NCI-H82 (cell line): Measurements from ENCODE around the gene ASZ1.

ENCODE experiments used
- DNase-seq: peaks from one replicate; lab custom pipeline; 2025; lab: John Stamatoyannopoulos, UW

Gene ASZ1

DNA sequence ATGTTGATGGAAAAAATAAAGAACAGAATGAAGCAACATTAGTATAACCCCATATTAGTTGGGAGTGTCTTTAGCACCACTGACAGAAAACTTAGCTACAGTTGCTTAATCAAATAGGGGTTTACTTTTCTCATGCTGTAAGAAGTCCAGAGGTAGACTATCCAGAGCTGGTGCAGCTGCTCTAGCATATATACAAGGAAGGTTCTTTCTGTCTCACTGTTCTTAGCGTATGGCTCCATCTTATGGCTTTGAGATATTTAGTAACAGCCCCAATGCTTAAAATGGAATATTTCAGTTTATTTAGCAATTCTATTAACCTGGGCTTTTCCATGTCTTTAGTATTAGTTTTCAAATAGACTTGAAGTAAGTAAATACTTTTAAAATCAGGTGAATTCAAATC lies 89.3 kb downstream of the ASZ1 start:
- DNase-seq, result no peak

- no peak for DNase-seq
Measured at GRCh38 chr7:117333168-117333567, 94.1 kb downstream of the ASZ1 start.

DNA sequence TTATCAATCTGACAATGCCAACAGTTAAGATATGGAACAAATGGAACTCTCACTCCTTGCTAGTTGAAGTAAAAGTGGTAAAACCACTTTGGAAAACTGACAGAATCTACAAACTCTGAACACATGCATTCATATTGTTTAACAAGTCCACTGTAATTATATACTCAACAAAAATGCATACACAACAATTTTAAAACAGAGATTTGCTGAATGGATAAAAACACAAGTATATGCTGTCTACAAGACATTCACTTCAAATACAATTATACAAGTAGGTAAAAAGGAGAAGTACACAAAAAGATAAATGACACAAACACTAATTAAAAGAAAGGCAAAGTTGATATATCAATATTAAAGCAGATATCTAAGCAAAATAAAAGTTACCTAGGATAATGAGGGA lies 95.3 kb downstream of the ASZ1 start:
- DNase-seq, result no peak

GRCh38 chr7:117325836-117326235 lies 101.5 kb downstream of the ASZ1 start:
- DNase-seq, result no peak

GRCh38 chr7:117324960-117325359 lies 102.3 kb downstream of the ASZ1 start:
- no peak for DNase-seq

GRCh38 chr7:117323851-117324711 lies 103.2 kb downstream of the ASZ1 start:
- no peak for DNase-seq

GRCh38 chr7:117323305-117323850 lies 103.9 kb downstream of the ASZ1 start:
- DNase-seq, result no peak

DNA sequence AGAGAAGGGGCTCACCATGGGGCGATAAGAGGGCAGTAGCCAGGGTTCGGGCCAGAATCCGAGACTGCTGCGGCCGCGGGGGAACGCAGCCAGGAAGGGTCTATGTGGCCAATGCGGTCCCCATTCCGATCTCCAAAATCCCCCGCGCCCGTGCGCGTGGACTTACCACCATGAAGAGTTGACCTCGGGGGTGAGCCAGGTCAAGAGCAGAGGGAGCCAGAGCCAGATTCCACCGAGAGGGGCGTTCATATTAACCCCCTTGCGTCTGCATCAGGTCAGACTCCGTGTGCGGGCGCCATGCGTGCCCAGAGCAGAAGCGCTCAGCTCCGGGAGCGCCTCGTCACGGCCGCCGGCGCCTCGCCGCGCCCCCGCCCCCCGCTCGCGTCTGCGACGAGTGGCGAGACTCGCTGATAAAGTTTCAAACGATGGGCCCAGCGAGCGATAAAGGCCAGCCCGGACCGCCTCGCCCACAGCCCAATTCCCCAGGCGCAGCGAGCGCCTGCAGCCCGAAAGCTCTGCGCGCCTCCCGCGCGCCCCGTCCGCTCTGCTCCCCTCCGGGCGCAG lies 104.5 kb downstream of the ASZ1 start, which contains the start of gene WNT2:
TSS of gene WNT2 (minus strand) at position 318 of the 564 bp plus-strand sequence. CDS start at position 249, 69 bp downstream.
- no peak for DNase-seq

- DNase-seq, result no peak
Measured at GRCh38 chr7:117320523-117320922, 106.8 kb downstream of the ASZ1 start.

DNA sequence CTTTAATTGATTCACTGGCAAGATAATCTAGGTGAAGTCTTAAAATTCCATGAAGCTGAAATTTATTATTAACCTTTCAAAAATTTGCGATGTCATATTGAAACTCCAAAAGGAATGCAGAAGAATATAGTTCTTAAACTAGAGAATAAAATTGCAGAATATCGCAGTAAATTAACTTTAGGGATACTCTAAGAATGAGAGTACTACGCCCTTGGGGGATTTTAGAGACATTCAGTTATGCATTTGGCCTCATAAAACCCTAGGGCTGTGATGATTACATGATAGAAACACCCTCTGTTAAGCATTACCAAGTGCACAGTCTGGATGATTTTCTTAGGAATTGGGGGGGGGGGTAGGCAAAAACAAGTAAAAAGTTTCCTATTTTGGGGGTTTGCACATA lies 108.1 kb downstream of the ASZ1 start:
- DNase-seq, result no peak

DNA sequence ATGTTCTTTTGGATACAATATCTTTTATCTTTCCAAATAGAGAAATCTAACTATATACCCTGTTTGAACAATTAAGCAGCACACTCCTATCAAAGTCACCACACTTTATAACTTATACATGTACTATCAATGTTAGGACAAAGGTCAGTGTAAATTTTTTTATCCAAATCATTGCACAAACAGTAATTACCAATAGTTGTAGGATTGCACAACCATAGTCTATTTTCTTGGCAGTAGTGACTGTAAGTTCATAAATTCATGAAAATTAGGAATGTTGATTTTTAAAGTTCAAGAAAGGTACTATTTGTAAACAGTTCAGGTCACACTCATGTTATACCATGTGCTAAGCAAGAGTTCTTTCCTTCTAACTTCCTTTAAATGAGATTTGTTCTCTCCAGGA lies 113.7 kb downstream of the ASZ1 start:
- no peak for DNase-seq
